IPS-18c (cell line): Measurements from ENCODE around the gene PRADC1.
A peak's percentile ranks its signal among the peaks of the same experiment; 100 is the strongest.
"Not testable (repeated sequence)": the region's sequence is repeated elsewhere in the genome, so short reads cannot be mapped to it uniquely, and the experiment has no call there.

Experiments
- H3K4me3 ChIP-seq: 2 replicates; pipeline ENCODE4 v1.7.0; 2013; ENCODE audit warnings: low read depth, mild to moderate bottlenecking, low read length, moderate library complexity; ENCODE audit not compliant: insufficient read depth
- H3K9me3 ChIP-seq: one replicate; pipeline ENCODE4 v1.6.1; 2013; ENCODE audit warnings: mild to moderate bottlenecking, low read length, moderate library complexity; ENCODE audit not compliant: control insufficient read depth, insufficient read depth

PRADC1 gene

GRCh38 chr2:73233154-73233931 is at the start of gene PRADC1:
TSS of gene PRADC1 (minus strand) at chr2:73233239. CDS start at chr2:73233160, 79 bp downstream.
- Histone ChIP-seq H3K9me3 (no peaks in the 10 kb centered on the region), H3K4me3 (peak within 1 kb of the TSS; percentile 93)

GRCh38 chr2:73281244-73281643 is 48.2 kb upstream of the PRADC1 start:
- H3K4me3 ChIP-seq, result no peak overlapping the region
- H3K9me3 ChIP-seq, result no peaks in the 10 kb centered on the region

GRCh38 chr2:73279852-73280251 is 46.8 kb upstream of the PRADC1 start:
- Histone ChIP-seq H3K9me3 (no peaks in the 10 kb centered on the region), H3K4me3 (no peak overlapping the region)

GRCh38 chr2:73272270-73272669 is 39.2 kb upstream of the PRADC1 start:
- no peaks in the 10 kb centered on the region for H3K9me3 ChIP-seq
- no peak overlapping the region for H3K4me3 ChIP-seq

- Histone ChIP-seq H3K4me3 (peak overlapping the region; percentile 41), H3K9me3 (no peaks in the 10 kb centered on the region)
Measured at GRCh38 chr2:73269686-73270465, 36.8 kb upstream of the PRADC1 start.

GRCh38 chr2:73268830-73269685 is 36.0 kb upstream of the PRADC1 start:
- H3K4me3 ChIP-seq, result peak overlapping the region; percentile 61
- H3K9me3 ChIP-seq, result no peaks in the 10 kb centered on the region

GRCh38 chr2:73268366-73268829 is 35.4 kb upstream of the PRADC1 start:
- Histone ChIP-seq H3K9me3 (no peaks in the 10 kb centered on the region), H3K4me3 (peak overlapping the region; percentile 61)

GRCh38 chr2:73267008-73267407 is 34.0 kb upstream of the PRADC1 start:
- H3K9me3 ChIP-seq, result no peaks in the 10 kb centered on the region
- no peak overlapping the region for H3K4me3 ChIP-seq

GRCh38 chr2:73266061-73266901 is 33.2 kb upstream of the PRADC1 start:
- Histone ChIP-seq H3K9me3 (no peaks in the 10 kb centered on the region), H3K4me3 (no peak overlapping the region)

GRCh38 chr2:73265298-73266060 is 32.4 kb upstream of the PRADC1 start:
- no peaks in the 10 kb centered on the region for H3K9me3 ChIP-seq

GRCh38 chr2:73264783-73265182 is 31.7 kb upstream of the PRADC1 start:
- no peak overlapping the region for H3K4me3 ChIP-seq
- no peaks in the 10 kb centered on the region for H3K9me3 ChIP-seq

More at GRCh38 chr2:73265298-73266060, 32.4 kb upstream of the PRADC1 start:
- H3K4me3 ChIP-seq, result no peak overlapping the region

GRCh38 chr2:73264332-73264606 is 31.2 kb upstream of the PRADC1 start:
- H3K9me3 ChIP-seq, result no peaks in the 10 kb centered on the region
- H3K4me3 ChIP-seq, result no peak overlapping the region

- no peaks in the 10 kb centered on the region for H3K9me3 ChIP-seq
- no peak overlapping the region for H3K4me3 ChIP-seq
Measured at GRCh38 chr2:73263540-73264331, 30.7 kb upstream of the PRADC1 start.

- H3K9me3 ChIP-seq, H3K4me3 ChIP-seq: not testable (repeated sequence)
Measured at GRCh38 chr2:73262691-73263429, 29.8 kb upstream of the PRADC1 start.

GRCh38 chr2:73262108-73262651 is 29.1 kb upstream of the PRADC1 start:
- no peaks in the 10 kb centered on the region for H3K9me3 ChIP-seq
- H3K4me3 ChIP-seq, result no peak overlapping the region
